GM12878 (cell line): ENCODE measurements around the gene USP21.

Experiments used
- CBFB ChIP-seq: IDR thresholded peaks from 2 replicates; pipeline ENCODE4 v1.6.1; 2016; ENCODE audit warnings: antibody characterized with exemption, low read depth
- CTCF ChIP-seq, 3 experiments: IDR thresholded peaks in 2 of 3; conservative IDR thresholded peaks in 1 of 3; 2 replicates each; pipeline ENCODE4 v1.5.1; 2011; ENCODE audit warnings: low read depth in 3 of 3, low read length in 3 of 3, mild to moderate bottlenecking in 3 of 3, control low read depth in 2 of 3, moderate library complexity in 2 of 3, inconsistent platforms in 1 of 3, mixed read lengths in 1 of 3; ENCODE audit not compliant: control insufficient read depth in 2 of 3, insufficient read depth in 1 of 3; ENCODE audit errors: extremely low read depth in 1 of 3
- EP300 ChIP-seq, 2 experiments: fragments of 150-350 bp in 1 of 2; IDR thresholded peaks; 2 replicates each; pipeline ENCODE4 v1.6.1; 2011 to 2012; ENCODE audit warnings: low read depth in 2 of 2, low read length in 2 of 2, borderline replicate concordance in 1 of 2, improper control_type of control experiment in 1 of 2, inconsistent platforms in 1 of 2; ENCODE audit not compliant: control insufficient read depth in 1 of 2
- HDAC2 ChIP-seq: fragments of 200-600 bp; sonication (generic); IDR thresholded peaks from 2 replicates; pipeline ENCODE4 v1.6.1; 2017
- HDGF ChIP-seq: fragments of 450-650 bp; IDR thresholded peaks from 2 replicates; pipeline ENCODE4 v1.6.1; 2016; ENCODE audit warnings: antibody characterized with exemption
- MAX ChIP-seq: IDR thresholded peaks from 2 replicates; pipeline ENCODE4 v1.6.1; 2012; ENCODE audit warnings: low read depth, low read length, improper control_type of control experiment
- MEF2B ChIP-seq: fragments of 450-650 bp; IDR thresholded peaks from 2 replicates; pipeline ENCODE4 v1.6.1; 2018; ENCODE audit warnings: mild to moderate bottlenecking, moderate library complexity; ENCODE audit not compliant: partially characterized antibody, poor library complexity, severe bottlenecking
- POLR2A ChIP-seq: IDR thresholded peaks from 2 replicates; pipeline ENCODE4 v1.6.1; 2011; ENCODE audit warnings: low read depth, mild to moderate bottlenecking, low read length
- POLR2AphosphoS5 ChIP-seq: IDR thresholded peaks from 2 replicates; pipeline ENCODE4 v1.6.1; 2011; ENCODE audit warnings: mild to moderate bottlenecking, low read length, inconsistent platforms
- SMARCA5 ChIP-seq: fragments of 450-650 bp; IDR thresholded peaks from 2 replicates; pipeline ENCODE4 v1.6.1; 2017; ENCODE audit warnings: mild to moderate bottlenecking
- SREBF2 ChIP-seq: IDR thresholded peaks from 2 replicates; pipeline ENCODE4 v1.6.1; 2012; ENCODE audit warnings: mild to moderate bottlenecking, low read length
- TAF1 ChIP-seq: IDR thresholded peaks from 2 replicates; pipeline ENCODE4 v1.6.1; 2011; ENCODE audit warnings: mild to moderate bottlenecking, low read depth, low read length, borderline replicate concordance

DNA sequence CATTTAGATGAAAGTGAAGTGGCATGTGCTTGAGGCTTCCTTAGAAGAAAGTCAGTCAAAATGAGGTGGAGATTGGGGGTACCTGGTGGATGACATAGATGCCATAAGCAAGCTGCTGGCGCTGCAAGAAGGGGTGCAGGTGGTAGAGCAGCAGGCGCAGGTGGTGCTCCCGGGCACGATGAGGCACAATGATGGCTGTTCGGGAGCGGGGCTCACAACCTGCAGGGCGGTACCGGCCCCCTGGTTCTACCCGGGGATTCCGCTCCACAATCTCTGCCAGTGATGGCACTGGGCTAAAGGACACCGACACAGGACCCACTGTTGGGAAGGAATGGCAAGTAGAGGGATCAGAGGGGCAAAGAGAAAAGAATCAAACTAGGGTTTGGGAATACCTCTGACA lies 15.6 kb downstream of the USP21 start:
- TF ChIP-seq SMARCA5: no peak
- TF ChIP-seq HDGF: no peak
- no peak for TF ChIP-seq SREBF2
- no peak for TF ChIP-seq MAX
- TF ChIP-seq POLR2A: no peak
- no peak for TF ChIP-seq MEF2B
- TF ChIP-seq CTCF (IDR thresholded peaks at IDR 0.05 in 2 of 3, conservative IDR thresholded peaks at IDR 0.05 in 1 of 3; ENCODE audit: control insufficient read depth in 2 of 3, extremely low read depth in 1 of 3, insufficient read depth in 1 of 3, low read depth in 3 of 3, low read length in 3 of 3): no peak
- TF ChIP-seq POLR2AphosphoS5: no peak
- TF ChIP-seq TAF1: no peak
- no peak for TF ChIP-seq HDAC2
- TF ChIP-seq EP300 (IDR thresholded peaks at IDR 0.05; ENCODE audit: borderline replicate concordance in 1 of 2, control insufficient read depth in 1 of 2, low read depth in 2 of 2, low read length in 2 of 2): no peak
- no peak for TF ChIP-seq CBFB
